NB4 (cell line): Measurements from ENCODE around the gene GLCE.

ENCODE experiments used
- CTCF ChIP-seq: IDR thresholded peaks from one replicate; pipeline ENCODE4 v1.5.1; 2012; ENCODE audit warnings: low read depth, low read length
- MYC ChIP-seq: IDR thresholded peaks from 2 replicates; pipeline ENCODE4 v1.6.1; 2011; ENCODE audit warnings: low read depth, low read length
- POLR2A ChIP-seq: IDR thresholded peaks from 2 replicates; pipeline ENCODE4 v1.6.1; 2011; ENCODE audit warnings: mild to moderate bottlenecking; ENCODE audit not compliant: insufficient read length; ENCODE audit errors: extremely low read depth
- TF ChIP-seq, protein P1 (sequence below): IDR thresholded peaks from 2 replicates; pipeline ENCODE4 v1.6.1; 2011; ENCODE audit warnings: low read depth, low read length

DNA sequence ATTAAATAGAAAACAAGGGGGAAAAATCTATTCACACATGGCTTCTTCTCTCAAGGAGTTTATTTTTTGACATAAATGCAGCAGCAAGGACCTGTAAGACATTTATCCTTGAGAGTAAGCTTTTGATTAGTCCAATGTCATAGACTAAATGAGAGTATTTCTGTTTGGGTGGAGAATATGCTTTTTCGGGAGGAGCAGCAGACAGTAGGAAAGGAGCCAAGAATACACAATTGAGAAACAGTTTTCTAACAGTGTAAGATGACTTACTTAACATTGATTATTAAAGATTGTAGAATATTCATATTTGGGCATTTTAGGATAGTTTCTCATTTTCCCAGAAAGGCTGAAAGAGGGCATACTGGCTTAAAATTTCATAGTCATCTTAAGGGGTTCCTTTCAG, 72.3 kb downstream of the GLCE start:
- TF ChIP-seq CTCF (no peak), POLR2A (no peak), MYC (no peak)
- TF ChIP-seq, protein P1, sequence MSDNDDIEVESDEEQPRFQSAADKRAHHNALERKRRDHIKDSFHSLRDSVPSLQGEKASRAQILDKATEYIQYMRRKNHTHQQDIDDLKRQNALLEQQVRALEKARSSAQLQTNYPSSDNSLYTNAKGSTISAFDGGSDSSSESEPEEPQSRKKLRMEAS, result no peak
